HG03442 (cell line): ENCODE results near the gene DHFR.

Experiments used
- ATAC-seq: cut with Tn5 transposase; IDR thresholded peaks from one replicate; pipeline ENCODE4 v1.9.1; 2021; ENCODE audit warnings: mild to moderate bottlenecking, moderate library complexity; ENCODE audit not compliant: unreplicated experiment

Gene DHFR

GRCh38 chr5:80655231-80655774 is 520 bp upstream of the DHFR start:
- no peak for ATAC-seq

GRCh38 chr5:80654054-80654390 is 761 bp downstream of the DHFR start:
- no peak for ATAC-seq

DNA sequence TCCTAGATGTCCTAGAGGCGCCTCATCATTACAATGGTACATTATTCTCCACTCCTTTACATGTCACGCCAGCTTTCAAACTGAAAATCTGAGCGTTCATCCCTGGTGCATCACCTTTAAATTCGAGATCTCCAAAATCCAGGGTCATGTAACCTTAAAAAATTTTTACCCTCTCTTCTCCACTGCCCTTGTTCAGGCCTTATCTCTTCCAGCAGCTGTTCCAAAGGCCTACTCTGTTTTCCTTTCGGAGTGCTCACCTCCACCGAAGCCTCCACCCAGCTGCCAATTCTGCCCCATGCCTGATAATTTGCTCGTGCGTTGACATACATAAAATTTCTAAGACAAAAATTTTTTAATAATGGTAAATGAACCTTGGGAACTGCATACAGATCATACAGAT is 1.3 kb downstream of the DHFR start:
- no peak for ATAC-seq

GRCh38 chr5:80646926-80647325 is 7.9 kb downstream of the DHFR start:
- no peak for ATAC-seq

GRCh38 chr5:80644900-80645299 is 9.9 kb downstream of the DHFR start:
- ATAC-seq: no peak

DNA sequence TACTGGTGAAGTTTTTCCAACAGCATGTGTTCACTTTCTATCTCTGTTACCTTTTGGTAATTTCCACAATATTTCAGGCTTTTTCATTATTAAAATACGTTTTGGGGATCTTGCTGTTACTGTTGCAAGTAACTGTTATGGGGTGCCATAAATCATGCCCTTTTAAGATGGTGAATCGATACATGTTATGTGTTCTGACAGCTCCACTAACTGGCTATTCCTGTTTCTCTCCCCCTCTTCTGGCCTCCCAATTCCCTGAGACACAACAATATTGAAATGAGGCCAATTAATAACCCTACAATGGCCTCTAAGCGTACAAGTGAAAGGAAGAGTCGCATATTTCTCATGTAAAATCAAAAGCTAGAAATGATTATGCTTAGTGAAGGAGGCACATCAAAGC is 13.4 kb downstream of the DHFR start:
- ATAC-seq: no peak

DNA sequence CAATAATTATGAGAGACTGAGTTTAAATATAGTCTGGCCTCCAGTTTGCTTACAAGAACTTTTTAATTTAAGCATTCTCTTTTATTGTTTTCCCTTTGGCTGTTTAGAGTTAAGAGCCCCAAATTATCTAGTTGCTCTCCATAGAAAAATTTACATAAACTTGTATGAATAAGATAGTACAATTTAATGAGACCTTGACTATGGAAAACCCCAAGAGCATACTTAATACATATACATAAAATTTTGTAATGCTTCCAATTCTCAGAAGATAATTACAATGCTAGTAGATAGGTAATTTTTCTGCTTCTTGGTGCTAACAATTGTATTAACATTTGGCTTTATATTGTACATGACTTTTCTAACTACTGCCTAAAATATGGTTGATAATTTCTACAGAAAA is 20.6 kb downstream of the DHFR start:
- no peak for ATAC-seq

GRCh38 chr5:80632700-80633099 is 22.1 kb downstream of the DHFR start:
- no peak for ATAC-seq

- ATAC-seq: no peak
Observed at GRCh38 chr5:80631278-80632259, 23.2 kb downstream of the DHFR start.

- no peak for ATAC-seq
Observed at GRCh38 chr5:80629281-80629680, 25.5 kb downstream of the DHFR start.

DNA sequence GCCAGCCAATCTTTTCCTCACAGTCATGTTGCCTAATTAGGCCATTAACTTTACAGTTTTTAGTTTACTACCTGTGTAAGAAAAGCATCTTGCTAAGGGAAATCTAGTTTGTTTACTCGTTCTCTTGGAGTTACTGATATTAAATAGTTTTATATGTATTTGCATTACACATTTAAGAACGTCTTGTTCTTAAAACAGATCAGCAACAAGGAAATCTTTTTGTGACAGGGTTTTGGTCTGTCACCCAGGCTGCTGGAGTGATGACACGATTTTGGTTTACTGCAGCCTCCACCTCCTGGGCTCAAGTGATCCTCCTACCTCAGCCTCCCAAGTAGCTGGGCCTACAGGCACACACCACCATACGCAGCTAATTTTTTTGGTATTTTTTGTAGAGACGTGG is 29.6 kb downstream of the DHFR start:
- ATAC-seq: no peak

GRCh38 chr5:80623999-80624398 is 30.8 kb downstream of the DHFR start:
- no peak for ATAC-seq

GRCh38 chr5:80622756-80623155 is 32.0 kb downstream of the DHFR start:
- ATAC-seq: no peak

DNA sequence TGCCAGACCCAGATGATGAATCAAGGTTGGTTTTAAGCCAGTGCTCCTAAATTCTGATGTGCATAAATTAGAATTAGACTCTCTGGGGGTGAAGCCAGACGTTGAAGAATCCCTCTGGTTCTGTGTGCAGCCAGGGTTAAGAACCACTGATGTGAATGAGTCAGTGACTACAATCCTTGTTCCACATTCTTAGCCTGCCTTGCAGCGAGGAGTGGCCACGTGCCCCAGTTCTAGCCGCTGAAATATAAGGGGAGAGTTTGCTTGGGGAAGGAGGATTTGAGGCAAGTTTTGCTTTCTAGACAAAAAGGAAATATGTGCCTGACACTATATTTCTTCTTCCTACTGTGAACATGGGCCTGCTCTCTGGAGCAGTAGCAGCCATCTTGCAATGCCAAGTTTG is 34.6 kb downstream of the DHFR start:
- no peak for ATAC-seq

DNA sequence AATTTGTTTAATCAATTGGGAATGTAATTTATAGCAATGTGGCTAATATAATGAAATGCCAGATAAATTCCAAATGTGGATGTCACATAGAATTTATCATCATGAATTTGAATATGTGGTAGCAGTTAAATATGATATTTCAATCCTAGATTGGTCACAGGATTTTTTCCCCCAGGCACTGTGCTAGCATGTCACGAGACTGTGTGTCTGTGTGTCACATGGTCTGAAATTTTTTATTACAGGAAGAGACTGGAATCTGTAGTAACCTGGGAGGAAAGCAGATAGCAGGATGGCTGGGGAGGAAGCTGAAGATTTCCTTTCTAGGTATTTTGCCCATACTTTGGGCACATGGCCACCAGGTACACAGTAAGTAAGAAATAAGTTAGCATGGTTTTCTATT is 35.7 kb downstream of the DHFR start:
- ATAC-seq: no peak

DNA sequence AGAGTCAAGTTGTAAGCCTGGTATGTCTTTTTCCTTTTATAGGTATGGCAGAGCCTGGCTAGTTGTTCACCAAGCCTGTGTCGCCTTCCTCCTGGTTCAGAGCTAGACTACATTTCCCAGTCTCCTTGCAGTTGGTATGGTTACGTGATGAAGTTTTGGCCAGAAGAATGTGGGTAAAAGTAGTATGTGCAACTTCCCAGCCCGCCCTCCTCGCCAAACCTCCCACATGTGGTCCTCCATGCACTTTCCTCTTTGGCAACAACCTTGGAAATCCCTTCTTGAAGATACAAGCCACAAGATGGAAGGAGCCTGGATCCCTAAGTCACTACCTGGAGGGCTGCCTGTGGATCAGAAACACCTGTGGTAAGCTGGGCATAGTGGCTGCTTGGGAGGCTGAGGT is 36.3 kb downstream of the DHFR start:
- ATAC-seq: no peak

DNA sequence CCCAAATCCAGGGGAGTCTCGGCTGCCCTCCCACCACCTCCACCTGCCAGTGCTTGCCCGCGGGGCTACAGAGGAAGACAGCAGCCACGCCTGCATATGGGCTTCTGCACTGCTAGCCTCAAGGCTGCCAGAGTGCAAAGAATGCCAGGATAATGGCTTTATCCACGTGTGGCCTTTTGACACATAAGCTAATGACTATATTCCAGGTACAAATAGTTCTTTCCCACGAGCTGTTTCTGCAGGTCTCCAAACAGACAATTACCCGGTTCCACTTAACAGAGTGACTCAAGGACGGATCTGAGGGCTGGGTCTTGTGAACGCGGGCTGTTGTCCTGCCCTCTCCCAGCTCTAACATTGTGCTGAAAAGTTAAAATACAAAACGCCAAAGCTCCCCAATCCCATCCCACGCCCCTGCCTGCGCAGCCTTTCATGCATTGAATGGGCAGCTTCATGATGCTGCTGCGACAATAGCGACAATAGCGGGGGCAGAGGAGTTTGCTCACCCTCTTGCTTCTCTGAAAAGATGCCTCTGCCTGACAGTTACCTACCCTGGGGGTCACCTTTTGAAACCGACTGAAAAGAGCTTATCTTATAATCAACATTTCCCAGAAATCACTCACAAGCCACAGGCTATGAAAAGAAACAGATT is 39.4 kb downstream of the DHFR start:
- ATAC-seq: no peak

- no peak for ATAC-seq
Observed at GRCh38 chr5:80609692-80610091, 45.1 kb downstream of the DHFR start.

GRCh38 chr5:80608731-80609130 is 46.1 kb downstream of the DHFR start:
- no peak for ATAC-seq

DNA sequence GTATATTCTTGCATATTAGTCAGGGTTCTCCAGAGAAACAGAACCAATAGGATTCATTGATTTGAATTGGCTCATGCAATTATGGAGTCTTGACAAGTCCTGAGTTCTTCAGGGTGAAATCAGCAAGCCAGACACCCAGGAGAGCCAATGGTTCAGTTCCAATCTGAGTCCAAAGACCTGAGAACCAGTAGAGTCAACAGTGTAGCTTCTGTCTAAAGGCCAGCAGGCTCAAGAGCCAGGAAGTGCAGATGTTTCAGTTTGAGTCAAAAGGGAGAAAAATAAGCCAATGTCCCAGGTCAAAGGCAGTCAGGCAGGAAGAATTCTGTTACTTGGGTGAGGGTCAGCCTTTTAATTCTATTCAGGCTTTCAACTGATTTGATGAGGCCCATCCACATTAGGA is 47.0 kb downstream of the DHFR start:
- ATAC-seq: no peak

DNA sequence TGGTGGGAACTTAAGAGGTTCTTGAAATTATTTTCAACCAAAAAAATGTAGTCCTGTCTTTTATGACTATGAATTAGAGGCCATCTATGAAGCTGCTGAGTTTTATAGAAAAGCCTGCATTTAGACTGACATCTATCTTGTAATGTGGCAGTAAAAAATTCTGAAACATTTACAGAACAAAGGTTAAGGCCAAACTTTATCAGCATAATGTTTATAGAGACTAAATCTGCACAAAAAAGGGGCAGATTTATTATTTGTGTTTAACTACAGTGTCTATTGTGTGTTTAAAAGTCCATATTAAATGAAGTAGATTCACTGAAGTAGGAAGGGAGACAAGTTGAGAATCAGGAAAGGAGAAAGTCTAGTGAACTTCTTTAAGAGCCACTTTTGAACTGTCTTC is 47.4 kb downstream of the DHFR start:
- no peak for ATAC-seq
